ENCODE data around the gene SPARC.
"Not testable (repeated sequence)": the region's sequence is repeated elsewhere in the genome, so short reads cannot be mapped to it uniquely, and the experiment has no call there.

SPARC gene

GRCh38 chr5:151699071-151699901 lies 12.6 kb upstream of the SPARC start:
- no peak for DNase-seq

- not testable (repeated sequence) for DNase-seq
Measured at GRCh38 chr5:151698081-151698480, 11.4 kb upstream of the SPARC start.

GRCh38 chr5:151697452-151697851 lies 10.7 kb upstream of the SPARC start:
- DNase-seq = no peak

GRCh38 chr5:151696470-151697061 lies 9.9 kb upstream of the SPARC start:
- DNase-seq = no peak

GRCh38 chr5:151695464-151695863 lies 8.7 kb upstream of the SPARC start:
- DNase-seq = no peak

- no peak for DNase-seq
Measured at GRCh38 chr5:151694035-151694485, 7.3 kb upstream of the SPARC start.

- no peak for DNase-seq
Measured at GRCh38 chr5:151692312-151692711, 5.6 kb upstream of the SPARC start.

- DNase-seq = no peak
Measured at GRCh38 chr5:151691706-151692105, 5.0 kb upstream of the SPARC start.

DNA sequence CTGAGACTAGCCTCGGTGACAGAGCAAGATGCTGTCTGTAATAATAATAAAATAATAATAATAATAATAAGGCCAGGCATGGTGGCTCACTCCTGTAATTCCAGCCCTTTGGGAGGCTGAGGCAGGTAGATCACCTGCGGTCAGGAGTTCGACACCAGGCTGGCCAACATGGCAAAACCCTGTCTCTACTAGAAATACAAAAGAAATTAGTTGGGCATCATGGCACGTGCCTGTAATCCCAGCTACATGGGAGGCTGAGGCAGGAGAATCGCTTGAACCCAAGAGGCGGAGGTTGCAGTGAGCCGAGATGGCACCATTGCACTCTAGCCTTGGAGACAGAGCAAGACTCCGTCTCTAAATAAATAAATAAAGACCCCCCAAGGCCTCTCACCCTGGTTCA lies 2.9 kb upstream of the SPARC start:
- not testable (repeated sequence) for DNase-seq

GRCh38 chr5:151688436-151688835 lies 1.7 kb upstream of the SPARC start:
- no peak for DNase-seq

DNA sequence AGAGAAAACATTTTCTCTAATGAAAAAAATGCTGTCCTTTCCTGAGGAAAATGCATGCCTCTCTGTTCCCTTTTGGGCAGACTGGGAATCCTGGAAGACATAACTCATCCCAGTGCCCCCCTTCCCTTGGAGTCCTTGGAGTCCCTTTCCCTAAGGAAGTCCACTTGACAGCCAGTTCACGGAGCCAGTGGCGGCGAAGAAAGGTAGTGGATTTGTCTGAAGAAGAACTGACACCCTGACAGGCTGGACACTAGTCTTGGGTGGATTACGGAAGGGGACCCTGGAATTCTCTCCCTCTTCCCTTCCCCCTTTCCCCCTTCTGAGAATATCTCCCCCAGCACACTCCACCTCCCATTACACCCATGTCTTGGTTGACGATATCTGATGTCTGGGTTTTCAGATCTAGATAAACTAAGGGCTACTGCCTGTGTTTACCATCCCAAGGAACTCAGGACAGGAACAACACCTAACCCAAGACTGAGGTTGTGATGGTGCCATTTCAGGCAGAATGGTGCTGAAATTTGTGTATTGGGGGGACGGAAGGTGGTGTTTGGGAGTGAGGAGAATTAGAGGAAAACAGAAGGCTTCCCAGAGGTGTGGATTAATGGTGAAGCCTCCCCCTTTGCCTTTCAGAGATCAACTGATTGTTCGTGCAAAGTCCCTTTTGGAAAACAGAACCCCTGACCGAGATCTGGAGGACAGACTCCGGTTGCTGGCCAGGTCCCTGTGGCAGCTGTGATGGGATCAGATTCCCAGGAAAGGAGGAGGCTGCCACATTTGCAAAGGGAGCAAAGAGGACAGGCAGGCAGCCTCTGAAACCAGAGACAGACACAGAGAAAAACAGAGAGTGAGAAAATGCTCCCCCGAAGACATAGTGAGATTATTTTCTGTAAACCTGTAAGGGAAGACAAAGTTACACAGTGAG lies 704 bp downstream of the SPARC start:
- no peak for DNase-seq

- no peak for DNase-seq
Measured at GRCh38 chr5:151684690-151685361, 1.9 kb downstream of the SPARC start.

GRCh38 chr5:151683986-151684588 lies 2.6 kb downstream of the SPARC start:
- DNase-seq = no peak

- DNase-seq = no peak
Measured at GRCh38 chr5:151683444-151683843, 3.3 kb downstream of the SPARC start.

DNA sequence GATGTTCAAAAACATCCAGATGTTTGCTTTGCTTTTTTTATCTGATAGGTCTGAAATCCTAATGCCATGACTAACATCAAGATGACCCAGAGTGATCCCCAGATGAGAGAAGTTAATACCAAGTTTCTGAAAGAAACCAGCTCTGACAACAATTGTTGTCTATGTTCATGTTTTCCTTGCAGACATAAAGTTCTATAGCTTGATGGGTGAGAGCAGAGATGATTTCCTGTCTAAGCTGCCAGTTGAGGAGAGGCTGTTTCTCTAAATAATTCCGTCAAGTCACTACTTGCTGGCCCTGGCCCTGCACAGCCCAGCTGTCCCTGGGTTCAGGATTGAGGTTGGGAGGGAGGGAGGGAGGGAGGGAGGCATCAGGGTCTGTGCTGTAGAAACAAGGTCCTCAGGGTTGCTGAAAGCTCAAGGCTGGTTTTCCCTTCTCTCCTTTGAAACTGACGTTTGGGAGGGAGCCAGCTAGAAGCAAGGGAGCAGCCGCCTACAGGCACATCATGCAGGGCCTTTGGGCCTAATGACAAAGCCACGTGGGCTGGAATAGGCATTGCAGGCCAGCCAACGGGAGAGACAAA lies 3.9 kb downstream of the SPARC start:
- DNase-seq = no peak

GRCh38 chr5:151682240-151682639 lies 4.5 kb downstream of the SPARC start:
- DNase-seq = no peak

DNA sequence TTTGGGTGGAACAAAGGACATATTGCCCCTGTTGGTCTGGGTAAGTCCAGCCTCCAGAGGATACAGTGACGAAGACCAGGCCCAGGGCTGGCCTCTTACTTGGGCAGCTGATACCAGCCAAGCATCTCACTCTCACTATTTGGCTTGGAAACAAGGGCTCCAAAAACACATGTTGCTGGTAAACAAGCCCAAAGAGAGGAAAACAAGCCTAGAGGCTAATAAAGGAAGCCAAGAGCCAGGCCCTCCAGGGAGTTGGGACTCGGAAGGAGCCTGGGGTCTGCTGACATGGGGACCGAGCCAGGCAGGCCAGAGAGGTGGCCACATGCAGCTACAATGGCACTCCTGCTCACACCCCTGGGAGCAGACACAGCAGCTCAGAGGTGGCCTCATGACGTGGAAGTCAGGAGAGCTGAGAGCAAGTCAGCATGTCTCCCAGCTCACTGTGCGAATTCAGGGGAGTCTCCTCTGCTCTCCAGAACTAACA lies 5.7 kb downstream of the SPARC start:
- no peak for DNase-seq

DNA sequence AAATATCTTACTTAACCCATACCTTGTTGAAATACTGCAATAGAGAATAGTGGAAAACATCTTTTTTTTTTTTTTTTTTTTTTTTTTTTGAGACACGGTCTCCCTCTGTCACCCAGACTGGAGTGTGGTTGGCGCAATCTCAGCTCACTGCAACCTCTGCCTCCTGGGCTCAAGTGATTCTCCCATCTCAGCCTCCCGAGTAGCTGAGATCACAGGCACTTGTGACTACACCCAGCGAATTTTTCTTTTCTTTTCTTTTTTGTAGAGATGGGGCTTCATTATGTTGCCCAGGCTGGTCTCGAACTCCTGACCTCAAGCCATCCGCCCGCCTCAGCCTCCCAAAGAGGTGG lies 6.6 kb downstream of the SPARC start:
- not testable (repeated sequence) for DNase-seq

DNA sequence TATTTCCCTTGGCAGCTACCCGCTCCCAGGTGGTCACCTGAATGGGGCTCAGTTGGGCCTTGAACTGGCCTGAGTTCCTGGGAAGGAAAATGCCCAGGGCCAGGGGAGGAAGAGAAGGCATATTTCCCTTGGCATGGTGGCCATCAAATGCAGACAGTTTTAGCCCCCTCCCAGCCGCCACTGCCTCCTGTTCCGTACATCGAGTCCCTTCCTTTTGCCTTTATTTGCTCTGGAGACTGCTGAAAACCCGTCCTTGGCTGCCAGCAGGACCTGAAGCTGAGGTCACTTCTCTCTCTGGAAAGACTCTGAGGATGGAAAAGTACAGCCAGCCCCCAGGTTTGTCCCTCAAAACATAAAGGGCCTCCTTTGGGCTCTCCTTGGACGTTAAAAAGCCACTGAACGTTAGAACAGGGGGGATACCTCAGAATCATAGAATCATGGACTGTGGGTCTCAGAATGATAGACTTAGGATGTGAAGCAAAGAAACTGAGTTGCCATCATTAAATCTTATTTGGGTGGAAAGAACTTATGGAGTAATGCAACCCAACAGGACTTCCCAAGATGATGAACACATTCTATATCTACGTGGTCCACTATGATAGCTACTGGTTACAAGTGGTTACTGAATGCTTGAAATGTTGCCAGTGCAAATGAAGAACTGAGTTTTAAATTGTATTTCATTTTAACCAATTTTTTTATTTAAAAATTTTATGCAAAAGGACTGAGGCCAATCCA lies 7.1 kb downstream of the SPARC start:
- DNase-seq = no peak

DNA sequence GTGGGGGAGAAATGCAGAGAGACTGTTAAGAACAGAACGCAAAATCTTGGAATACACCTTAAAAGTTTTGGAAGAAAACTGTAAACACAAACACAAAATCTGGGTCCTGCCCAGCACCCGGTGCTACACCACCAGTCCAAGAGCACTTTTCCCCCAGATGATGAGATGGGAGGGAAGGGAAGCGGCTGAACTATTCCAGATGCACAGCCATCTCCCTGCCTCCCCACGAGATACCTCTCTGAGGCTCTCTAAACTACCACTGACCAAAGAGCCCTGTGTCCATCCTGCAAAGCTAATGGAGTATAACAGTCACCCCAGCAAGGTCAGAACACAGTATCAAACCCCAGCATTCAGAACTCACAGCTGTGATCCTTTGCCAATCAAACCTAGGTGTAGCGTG lies 8.0 kb downstream of the SPARC start:
- DNase-seq = no peak

Data from activated T-cell treated with anti-CD3 and anti-CD28 coated beads for 4 hours (primary cell).